OCI-M2 (cell line): ENCODE results near the gene GUCY1A2.
"Not testable (repeated sequence)": the region's sequence is repeated elsewhere in the genome, so short reads cannot be mapped to it uniquely, and the experiment has no call there.

Source experiments
- DNase-seq: peaks from one replicate; lab custom pipeline; 2025; ENCODE audit not compliant: unreplicated experiment; lab: John Stamatoyannopoulos, UW

GUCY1A2 gene

DNA sequence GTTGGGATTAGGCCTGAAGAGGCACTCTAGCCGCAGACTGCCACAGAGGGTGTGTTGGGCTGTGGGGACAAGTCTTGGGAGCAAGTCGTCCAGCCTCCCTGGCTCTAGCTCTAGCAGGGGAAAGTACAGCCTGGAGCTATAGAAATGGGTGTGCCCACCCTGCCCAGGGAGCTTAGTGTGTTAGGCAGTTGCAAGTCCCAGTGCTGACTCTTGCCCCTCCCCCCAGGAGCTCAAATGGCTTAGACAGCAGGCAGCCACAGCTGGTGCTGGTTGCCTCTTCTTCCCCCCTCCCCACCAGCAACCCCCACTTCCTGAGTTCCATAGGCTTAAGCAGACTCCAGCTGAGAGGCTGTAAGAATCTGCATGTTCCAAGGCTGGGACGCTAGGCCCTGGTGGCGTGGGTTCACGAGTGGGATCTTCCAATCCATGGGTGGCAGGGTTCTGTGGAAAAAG is 61.2 kb downstream of the GUCY1A2 start:
- no peak for DNase-seq

DNA sequence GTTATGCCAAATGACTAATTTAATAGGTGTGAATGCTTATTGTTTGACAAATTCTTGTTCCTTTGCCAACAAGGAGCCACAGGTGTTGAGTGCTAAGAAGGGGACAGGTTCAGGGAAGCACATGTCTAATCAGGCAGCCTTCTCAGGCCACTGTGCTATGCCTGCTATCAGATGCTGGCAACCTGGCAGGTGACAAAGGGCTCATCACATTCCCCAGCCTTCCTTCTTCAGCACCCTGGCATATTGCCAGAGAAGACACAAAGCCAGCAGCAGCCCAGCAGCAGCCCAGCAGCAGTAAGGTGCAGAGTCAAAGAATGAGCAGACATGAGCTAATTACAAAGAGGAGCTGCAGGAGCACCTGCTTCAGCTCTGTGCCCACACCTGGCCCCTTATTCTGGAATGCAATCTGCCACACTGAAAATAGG is 68.2 kb downstream of the GUCY1A2 start:
- DNase-seq = no peak

DNA sequence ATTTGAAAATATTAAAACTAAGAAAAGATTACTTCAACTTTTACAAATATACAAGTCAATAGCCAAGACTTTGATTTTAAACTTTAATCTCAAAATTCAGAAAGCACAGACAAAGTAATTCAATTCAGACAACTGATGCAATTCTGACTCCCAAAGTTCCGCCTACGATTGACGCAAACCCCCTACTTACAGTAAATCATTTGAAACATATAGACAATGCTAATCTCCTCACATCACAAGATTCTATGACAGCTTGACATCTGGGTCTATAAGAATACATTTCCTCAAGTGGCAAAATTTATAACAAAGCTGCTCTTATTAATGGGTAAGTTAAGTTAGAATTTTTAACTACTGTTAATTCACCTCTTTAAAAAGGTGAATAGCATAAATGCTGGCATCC is 75.2 kb downstream of the GUCY1A2 start:
- DNase-seq = no peak

DNA sequence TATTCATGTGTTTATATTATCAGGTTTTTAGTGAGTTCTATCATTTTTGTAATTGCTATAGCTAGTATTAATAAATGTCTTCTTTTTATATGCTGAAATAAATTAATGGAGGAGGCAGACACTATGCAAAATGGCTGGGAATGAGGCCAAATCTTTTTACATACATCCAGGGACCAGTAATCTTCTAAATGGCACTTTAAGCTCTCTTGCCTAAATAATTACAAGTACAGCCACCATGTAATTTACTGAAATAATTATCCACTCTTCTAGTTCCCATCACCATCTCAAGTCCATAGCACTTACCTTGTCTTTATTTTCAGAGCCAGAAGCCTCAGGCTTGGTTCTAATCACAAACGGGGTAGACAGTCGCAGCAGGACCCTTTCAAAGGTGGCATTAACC is 79.1 kb downstream of the GUCY1A2 start:
- no peak for DNase-seq

DNA sequence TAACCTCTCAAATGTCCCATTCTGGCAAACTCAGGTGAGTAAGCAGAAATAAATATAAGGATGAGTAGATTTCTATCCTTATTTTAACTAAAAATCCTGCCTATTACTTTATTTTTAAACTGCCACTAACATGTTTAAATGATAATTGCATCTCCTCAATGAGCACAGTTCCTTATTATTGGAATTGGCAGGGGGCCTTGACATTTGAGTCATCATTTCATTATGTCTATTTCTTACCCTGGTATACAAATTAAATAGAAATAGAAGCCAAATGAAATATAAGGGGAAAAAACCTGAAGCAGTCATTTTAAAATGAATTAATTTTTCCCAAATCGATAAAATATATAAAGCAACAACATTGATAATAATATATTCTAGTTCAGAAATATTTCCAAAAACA is 81.2 kb downstream of the GUCY1A2 start:
- DNase-seq = no peak

DNA sequence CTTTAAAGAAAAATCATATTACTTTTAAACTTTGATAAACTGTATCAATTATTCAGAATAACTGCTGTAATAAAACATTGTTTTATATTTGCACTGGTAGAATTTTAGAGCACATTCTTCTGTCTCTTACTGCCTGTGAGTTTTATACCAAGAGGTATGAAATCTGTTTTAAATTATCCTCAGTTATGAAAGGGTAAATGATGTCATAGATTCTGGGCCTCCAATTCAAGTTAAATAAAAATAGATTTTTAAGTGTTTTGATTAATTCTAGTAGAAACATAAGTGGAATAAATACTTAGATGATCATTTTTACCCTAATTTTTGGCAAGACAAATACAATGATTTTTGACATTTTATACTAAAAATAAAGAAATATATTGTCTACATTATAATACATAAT is 93.0 kb downstream of the GUCY1A2 start:
- DNase-seq = no peak

DNA sequence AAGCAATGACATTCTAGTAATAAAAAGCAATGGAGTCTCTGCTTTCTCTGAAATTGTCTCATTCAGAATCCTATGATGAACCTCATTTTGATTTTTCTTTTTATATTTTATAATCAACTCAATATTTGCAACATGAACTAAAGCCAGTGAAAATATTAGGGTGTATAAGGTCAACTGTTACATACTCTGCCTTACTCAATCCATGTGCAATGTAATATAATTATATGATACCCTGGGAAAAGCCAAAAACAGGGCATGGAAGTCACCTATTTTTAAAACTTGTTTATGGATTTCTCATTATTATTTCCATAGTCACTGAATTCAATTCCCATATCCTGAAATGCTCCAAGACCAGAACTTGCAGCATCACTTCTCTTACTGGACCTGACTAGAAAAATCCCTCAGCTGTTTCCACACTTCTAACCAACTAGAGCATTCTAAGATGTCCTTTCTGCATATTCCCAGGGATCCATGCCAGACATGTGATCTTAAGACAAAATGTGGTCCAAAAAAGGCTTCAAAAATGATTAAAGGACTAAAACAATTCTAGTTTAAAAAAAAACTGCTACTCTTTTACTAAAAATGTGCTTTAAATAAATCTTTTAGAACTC is 97.3 kb downstream of the GUCY1A2 start:
- DNase-seq = no peak

DNA sequence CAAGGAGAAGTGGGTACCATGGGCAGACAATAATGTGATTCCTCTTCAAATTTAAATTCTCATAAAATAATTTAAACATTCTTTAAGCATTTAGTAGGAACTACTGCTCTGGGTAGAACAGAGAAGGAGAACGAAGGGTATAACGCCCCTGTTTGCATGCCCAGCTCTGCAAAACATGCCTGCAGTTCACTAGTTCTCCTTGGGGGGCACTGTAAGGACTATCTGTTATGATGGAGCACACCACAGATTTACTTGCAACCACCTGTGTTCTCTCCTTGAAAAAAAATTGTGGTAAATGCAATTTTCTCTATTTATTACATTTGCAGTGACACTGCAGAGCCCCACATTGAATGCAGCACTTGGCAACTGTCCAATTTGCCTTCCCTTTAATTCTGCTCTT is 100.3 kb downstream of the GUCY1A2 start:
- no peak for DNase-seq

DNA sequence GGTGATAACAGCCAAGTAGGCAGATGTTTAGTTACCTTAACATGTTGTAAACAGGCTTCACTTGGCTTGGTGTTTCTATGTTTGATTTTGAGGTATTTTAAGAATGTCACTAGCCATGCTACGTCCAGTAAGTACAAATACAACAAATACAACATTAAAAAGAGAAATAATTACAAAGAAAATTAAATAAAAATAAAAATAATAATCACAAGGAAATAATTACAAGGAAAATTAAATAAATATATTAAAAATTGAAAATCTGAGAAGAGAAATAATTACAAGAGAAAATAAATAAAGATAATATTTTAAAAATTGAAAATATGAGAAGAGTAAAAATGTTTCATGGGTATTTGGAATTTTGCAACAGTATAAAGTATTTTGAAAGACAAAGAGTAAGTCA is 103.9 kb downstream of the GUCY1A2 start:
- no peak for DNase-seq

DNA sequence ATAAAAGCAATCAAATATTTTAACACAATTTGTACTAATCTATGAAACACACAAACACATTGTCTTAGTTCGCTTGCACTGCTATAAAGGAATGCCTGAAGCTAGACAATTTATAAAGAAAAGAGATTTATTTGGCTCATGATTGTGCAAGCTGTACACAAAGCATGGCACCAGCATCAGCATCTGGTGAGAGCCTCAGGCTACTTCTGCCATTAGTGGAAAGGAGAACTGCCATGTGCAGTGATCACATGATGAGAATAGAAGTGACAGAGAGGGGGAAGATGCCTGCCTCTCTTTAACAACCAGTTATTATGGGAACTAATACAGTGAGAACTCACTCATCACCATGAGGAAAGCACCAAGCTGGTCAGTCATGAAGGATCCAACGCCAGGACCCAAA is 105.1 kb downstream of the GUCY1A2 start:
- DNase-seq = no peak

DNA sequence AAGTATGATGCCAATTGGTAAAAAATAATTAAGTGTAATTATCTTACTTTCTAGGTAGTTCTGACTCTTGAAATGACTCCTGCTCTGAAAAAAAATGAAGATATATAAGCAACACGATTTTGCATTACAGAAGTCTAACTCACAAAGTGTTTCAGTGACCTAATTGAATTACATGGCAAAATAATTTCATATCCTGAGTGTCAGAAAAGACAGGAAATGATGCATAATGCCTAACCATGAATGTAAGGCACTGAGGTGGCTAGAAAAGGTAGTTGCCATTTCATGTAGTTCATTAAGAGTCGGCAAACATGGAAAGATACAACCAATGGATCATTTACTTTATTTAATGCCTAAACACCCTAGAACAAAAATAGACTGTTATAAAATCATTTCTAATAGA is 113.5 kb downstream of the GUCY1A2 start:
- no peak for DNase-seq

DNA sequence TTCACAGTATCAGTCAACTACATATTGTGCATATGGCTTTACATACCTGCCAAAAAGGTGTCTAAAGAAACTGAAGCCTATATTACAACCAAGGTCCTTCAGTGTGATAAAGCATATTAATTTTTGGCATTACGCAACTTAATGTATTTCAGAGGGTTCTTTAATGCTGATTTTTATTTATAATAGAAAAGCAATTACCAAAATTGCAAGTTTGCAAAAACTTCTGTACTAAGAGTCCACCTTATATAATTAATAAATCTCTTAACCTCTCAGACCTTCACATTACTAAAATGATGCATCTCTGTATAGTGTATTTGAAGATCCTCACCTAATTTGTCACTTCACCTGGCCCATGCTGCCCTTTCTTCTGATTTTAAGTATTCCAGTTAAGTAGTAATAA is 128.6 kb downstream of the GUCY1A2 start:
- DNase-seq = no peak

DNA sequence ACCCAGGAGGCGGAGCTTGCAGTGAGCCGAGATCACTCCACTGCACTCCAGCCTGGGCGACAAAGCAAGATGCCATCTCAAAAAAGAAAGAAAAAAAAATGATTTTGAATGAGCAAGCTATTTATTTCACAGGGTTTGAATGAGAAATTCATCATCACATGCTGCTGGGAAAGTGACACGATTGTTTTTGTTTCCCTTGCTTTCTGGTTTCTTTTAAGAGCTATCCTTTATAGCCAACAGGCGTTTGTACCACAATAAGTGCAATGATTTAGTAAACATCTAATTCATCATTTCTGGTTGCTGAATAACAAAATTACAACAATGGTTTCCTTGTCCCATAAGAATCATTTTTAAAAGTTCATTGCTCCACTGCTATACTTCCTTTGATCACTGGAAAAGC is 129.9 kb downstream of the GUCY1A2 start:
- no peak for DNase-seq

DNA sequence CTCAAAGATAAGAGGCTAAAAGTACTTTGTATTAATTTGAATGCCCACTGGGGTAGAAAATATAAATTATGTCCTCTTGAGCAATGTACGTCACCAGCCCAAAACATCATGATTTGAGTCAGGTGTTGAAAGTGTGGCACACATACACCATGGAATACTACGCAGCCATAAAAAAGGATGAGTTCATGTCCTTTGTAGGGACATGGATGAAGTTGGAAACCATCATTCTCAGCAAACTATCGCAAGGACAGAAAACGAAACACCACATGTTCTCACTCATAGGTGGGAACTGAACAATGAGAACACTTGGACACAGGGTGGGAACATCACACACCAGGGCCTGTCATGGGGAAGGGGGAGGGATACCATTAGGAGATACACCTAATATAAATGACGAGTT is 134.6 kb downstream of the GUCY1A2 start:
- not testable (repeated sequence) for DNase-seq

DNA sequence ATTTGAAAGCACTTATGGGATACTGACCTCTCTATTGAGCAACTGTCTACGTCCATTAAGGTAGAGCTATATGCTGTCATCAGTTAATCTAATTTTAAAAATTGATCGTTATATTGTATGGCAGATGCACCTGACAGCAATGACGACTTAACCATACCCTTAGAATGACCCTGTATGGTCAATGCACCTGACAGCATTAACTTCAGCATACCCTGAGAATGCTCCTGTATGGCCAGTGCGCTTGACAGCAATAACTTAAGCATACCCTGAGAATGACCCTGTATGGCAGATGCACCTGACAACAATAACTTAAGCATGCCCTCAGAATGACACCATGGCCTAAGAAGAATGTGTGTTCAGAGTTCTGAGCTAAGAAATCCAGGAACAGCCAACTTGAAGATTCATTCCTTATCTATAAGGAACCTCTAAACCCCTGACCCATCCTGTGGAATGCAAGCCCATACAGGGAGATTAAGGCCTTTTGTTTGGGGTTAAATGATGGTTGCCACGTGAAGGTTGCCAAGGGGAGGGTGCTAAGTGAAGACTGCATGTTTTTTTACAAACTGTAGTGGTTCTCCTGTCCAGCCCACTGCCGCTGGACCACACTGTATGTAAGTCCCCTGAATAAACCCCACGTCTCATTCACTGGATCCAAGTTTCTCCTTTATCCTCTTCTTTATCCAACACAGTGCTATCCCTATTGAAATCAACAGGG is 138.3 kb downstream of the GUCY1A2 start:
- no peak for DNase-seq

DNA sequence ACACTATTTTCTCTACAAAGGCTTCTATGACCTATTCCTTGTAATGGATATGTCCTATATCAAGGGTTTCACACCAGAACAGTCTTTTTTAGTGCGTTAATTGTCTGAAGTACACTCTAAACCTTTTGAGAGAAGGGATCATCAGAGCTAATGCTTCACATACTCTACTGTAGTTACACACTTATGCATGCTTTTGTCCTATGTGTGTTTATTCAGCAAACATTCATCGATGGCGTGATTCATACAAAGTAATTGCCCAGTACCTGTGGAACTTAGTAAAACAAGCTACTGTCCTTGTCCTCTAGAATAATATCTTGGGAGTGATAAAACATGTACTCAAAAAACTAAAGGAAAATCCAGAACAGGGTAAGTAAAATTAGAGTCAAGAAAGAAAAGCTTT is 139.2 kb downstream of the GUCY1A2 start:
- no peak for DNase-seq

DNA sequence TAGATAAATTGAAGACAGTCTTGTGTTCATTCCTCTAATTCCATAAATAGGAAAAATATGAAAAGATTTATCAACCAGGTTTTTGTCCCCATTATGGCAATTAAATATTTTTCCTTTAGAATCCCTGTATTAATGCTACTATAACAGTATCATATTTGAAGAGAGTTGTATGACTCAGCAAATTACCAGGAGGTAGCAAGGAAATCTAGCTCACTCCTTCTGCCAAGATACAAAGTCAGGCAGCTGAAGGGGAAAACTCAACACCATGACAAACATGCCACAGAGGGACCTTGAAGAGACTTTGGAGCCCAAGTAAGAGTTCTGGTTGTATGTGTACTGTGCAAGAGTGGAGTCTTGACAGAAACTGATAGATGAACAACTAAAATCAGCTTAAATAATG is 143.3 kb downstream of the GUCY1A2 start:
- no peak for DNase-seq

DNA sequence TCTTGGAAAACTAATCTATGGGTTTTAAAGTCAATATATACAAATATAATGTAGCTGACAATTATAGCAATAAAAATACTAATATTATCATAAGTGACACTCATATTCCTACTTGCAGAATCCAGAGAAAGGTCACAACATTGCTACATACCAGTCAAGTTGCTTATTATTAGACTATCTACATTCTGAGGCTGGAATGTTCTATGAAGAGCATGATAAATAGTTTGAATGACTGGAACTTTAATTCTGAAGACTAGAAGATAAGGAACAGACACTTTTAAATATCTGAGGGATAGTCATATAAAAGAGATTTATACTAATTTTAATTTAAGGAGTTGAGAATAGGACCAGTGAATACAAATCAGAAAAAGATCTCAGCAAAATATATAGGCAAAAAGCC is 146.0 kb downstream of the GUCY1A2 start:
- DNase-seq = no peak

DNA sequence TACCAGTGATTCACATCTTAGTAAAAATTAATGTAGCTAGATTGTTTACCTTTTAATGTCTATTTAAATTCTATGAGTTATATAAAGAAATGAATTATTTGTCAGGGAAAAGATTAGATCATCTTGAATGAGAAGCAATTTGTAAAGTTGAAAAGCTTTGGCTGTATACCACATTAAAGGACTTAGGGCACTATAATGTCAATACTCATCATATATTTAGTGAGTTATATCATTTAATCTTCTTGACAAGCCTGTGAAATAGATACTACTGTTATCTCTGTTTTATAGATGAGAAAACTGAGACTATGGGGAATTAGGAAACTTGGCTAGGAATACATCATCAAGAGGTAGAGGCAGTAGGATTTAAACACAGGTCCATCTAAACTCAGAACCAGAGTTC is 160.1 kb downstream of the GUCY1A2 start:
- no peak for DNase-seq

DNA sequence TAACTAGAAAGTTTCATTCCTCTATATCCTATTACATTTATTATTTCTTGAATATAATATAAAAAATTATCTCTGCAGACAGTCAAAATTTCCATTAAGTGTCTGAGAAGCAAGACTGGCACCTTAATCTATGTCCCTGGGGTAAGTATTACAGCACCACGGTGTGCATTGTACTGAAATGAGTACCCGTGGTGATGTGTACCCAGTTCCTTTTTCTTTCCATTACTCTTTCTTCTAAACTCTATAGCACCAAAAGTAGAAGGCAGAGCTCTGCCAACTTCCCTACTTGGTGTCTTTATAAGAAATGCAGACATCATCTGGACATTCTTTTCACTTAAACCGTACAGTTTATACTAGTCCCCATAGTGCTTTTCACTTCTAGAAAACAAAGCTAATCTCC is 161.7 kb downstream of the GUCY1A2 start:
- DNase-seq = no peak

DNA sequence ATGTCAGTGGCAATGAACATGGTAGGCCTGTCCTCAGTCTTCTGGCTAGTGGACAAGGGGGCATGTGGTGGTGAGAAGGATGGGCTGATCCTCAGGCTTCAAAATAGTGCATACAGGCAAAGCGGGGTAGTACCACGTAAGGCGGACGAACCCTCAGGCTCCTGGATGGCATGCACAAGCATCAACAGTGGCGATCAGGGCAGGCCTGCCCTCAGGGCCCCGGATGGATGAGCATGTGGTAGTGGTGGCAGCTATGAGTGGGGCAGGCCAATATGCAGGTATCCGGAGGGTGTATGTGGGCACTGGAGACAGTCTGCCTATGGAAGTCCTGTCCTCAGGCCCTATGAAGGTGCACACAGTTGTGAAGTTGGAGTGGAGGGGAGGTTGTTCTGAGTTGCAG is 163.8 kb downstream of the GUCY1A2 start:
- no peak for DNase-seq

DNA sequence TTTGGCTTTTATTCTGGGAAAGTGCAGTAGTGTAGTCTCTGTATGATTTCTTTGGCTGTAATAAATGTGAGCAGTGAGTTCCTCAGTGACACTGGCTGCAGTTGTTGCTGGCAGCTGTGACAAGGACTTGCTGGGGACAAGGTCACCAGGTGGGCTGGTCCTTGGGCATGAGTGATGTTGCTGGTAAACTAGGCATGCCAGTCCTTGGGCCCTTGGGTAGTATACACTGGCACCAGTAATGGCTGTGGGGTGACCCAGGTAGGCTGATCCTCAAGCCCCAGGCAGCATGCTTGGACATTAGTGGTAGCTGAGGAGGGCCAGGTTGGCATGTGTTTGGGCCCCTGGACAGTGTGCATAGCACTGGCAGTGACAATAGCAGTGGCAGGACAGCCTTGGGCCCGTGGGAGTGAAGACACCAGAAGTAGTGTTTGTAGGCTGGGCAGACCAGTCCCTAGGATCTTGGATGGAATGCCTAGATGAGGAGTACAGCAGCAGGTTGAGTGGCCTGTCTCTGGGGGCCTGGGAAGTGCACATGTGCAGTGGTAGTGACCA is 164.3 kb downstream of the GUCY1A2 start:
- DNase-seq = no peak

DNA sequence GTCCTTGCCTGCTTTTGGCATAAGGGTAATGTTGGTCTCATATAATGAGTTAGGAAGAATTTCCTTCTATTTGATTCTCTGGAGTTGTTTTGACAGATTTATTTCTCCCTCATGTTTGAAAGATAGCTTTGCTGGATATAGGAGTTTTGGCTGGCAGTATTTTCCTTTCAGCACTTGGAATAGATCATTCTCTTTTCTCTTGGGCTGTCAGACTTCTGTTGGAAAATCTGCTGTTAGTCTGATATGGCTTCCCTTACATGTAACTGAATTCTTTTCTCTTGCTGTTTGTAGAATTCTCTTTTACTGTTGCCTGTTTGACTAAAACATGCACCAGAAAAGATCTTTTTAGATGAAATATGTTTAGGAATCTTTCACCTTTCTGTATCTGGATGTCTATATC is 165.5 kb downstream of the GUCY1A2 start:
- DNase-seq = no peak
